HCT116 (cell line): ENCODE results near the gene RPL12. TPM values are rescaled to one million over a fixed set of nuclear protein-coding genes. Genes with fewer than 3 reads are reported as not detected.

ENCODE experiments used
- ATAC-seq: fragments of 200-7000 bp; cut with Tn5 transposase; 2 replicates; pipeline ENCODE4 v1.9.1; 2020; ENCODE audit warnings: mild to moderate bottlenecking, moderate library complexity
- BruUV-seq: library from RNA; stranded (reverse); fragments of 400-500 nt; replicated peaks from 2 replicates; lab custom pipeline; 2021; lab: Mats Ljungman, UMichigan
- CTCF ChIA-PET: fragments of 300-600 bp; sonication (Branson Sonifier 250); formaldehyde crosslinking; loops from one replicate; lab custom pipeline; 2021; ENCODE audit warnings: antibody characterized with exemption; lab: Charles Lee
- POLR2A ChIA-PET: fragments of 300-600, 350-600 bp; sonication (Branson Sonifier 250); formaldehyde crosslinking; loops from one replicate; lab custom pipeline; 2021; ENCODE audit warnings: antibody characterized with exemption; lab: Charles Lee
- RAD21 ChIA-PET, 2 experiments: fragments of 300-600 bp; sonication (Branson Sonifier 250); formaldehyde crosslinking; loops; one replicate each; lab custom pipeline; 2023; ENCODE audit warnings: low total read pairs in 2 of 2; ENCODE audit not compliant: uncharacterized antibody in 2 of 2, unreplicated experiment in 2 of 2, low non-redundant PET in 1 of 2; lab: Charles Lee
- DNase-seq: peaks from one replicate; pipeline ENCODE4 v3.0.0-alpha.2; 2010; ENCODE audit warnings: low read depth, low spot score
- H2AFZ ChIP-seq: fragments of 200-600 bp; shearing (Covaris generic), sonication (generic); 2 replicates; pipeline ENCODE4 v1.6.1; 2017; ENCODE audit warnings: low read depth, mixed run types, mixed read lengths, antibody characterized with exemption, low read length; ENCODE audit not compliant: poor library complexity, severe bottlenecking
- H3K27ac ChIP-seq: 2 replicates; pipeline ENCODE4 v1.5.1; 2012; ENCODE audit warnings: low read depth, low read length
- H3K27me3 ChIP-seq: fragments of 200-600 bp; sonication (generic); 2 replicates; pipeline ENCODE4 v1.6.1; 2016; ENCODE audit warnings: mixed run types, low read length, mixed read lengths; ENCODE audit not compliant: insufficient read depth
- H3K36me3 ChIP-seq, 2 experiments: fragments of 200-500 bp in 1 of 2; fragments of 200-600 bp in 1 of 2; sonication (Bioruptor generic) in 1 of 2; sonication (generic) in 1 of 2; 2 replicates each; pipeline versions ENCODE4 v1.5.1 to v1.6.1; 2014 to 2016; ENCODE audit warnings: low read length in 2 of 2, inconsistent platforms in 1 of 2, mixed read lengths in 1 of 2, mixed run types in 1 of 2; ENCODE audit not compliant: insufficient read depth in 2 of 2, control insufficient read depth in 1 of 2
- H3K4me1 ChIP-seq, 2 experiments: fragments of 200-600 bp in 1 of 2; sonication (generic) in 1 of 2; 2 replicates each; pipeline versions ENCODE4 v1.5.1 to v1.6.1; 2012 to 2017; ENCODE audit warnings: low read length in 2 of 2, inconsistent platforms in 1 of 2, mild to moderate bottlenecking in 1 of 2, mixed read lengths in 1 of 2, mixed run types in 1 of 2, moderate library complexity in 1 of 2; ENCODE audit not compliant: insufficient read depth in 2 of 2, control insufficient read depth in 1 of 2
- H3K4me2 ChIP-seq: fragments of 200-600 bp; sonication (generic); 2 replicates; pipeline ENCODE4 v1.6.1; 2017; ENCODE audit warnings: mixed run types, low read length, mixed read lengths
- H3K4me3 ChIP-seq, 2 experiments: fragments of 200-600 bp in 1 of 2; sonication (generic) in 1 of 2; replicated peaks in 1 of 2; 2 replicates each; pipeline ENCODE4 v1.5.1; 2011 to 2016; ENCODE audit warnings: low read length in 2 of 2, control low read depth in 1 of 2, low read depth in 1 of 2, mild to moderate bottlenecking in 1 of 2, mixed read lengths in 1 of 2, mixed run types in 1 of 2
- H3K79me2 ChIP-seq: fragments of 200-600 bp; sonication (generic); 2 replicates; pipeline ENCODE4 v1.6.1; 2017; ENCODE audit warnings: mild to moderate bottlenecking, mixed run types, low read length, moderate library complexity, mixed read lengths; ENCODE audit not compliant: insufficient read depth
- H3K9ac ChIP-seq: fragments of 200-600 bp; sonication (generic); 2 replicates; pipeline ENCODE4 v1.6.1; 2016; ENCODE audit warnings: low read length, mixed read lengths
- H3K9me2 ChIP-seq: fragments of 200-600 bp; sonication (generic), shearing (Covaris generic); 2 replicates; pipeline ENCODE4 v1.6.1; 2017; ENCODE audit warnings: mixed run types, mild to moderate bottlenecking, moderate library complexity; ENCODE audit not compliant: insufficient read depth
- H3K9me3 ChIP-seq, 2 experiments: fragments of 200-500 bp in 1 of 2; fragments of 200-600 bp in 1 of 2; sonication (Bioruptor generic) in 1 of 2; sonication (generic) in 1 of 2; 2 replicates each; pipeline ENCODE4 v1.6.1; 2014 to 2017; ENCODE audit warnings: low read length in 2 of 2, mixed read lengths in 2 of 2, inconsistent platforms in 1 of 2, low read depth in 1 of 2, mild to moderate bottlenecking in 1 of 2, mixed run types in 1 of 2, moderate library complexity in 1 of 2; ENCODE audit not compliant: control insufficient read depth in 1 of 2, insufficient read depth in 1 of 2
- H4K20me1 ChIP-seq: fragments of 200-600 bp; sonication (generic), shearing (Covaris generic); 2 replicates; pipeline ENCODE4 v1.6.1; 2017; ENCODE audit warnings: mixed run types, mild to moderate bottlenecking, moderate library complexity; ENCODE audit not compliant: insufficient read depth
- CBX3 ChIP-seq: IDR thresholded peaks from 2 replicates; pipeline ENCODE4 v1.6.1; 2012; ENCODE audit warnings: low read depth
- CTCF ChIP-seq, 3 experiments: fragments of 200-600 bp in 1 of 3; sonication (generic) in 1 of 3; IDR thresholded peaks in 2 of 3; conservative IDR thresholded peaks in 1 of 3; 2 replicates each; pipeline ENCODE4 v1.5.1; 2012 to 2017; ENCODE audit warnings: low read depth in 2 of 3, low read length in 2 of 3, antibody characterized with exemption in 1 of 3, borderline replicate concordance in 1 of 3, control low read depth in 1 of 3, mild to moderate bottlenecking in 1 of 3, mixed read lengths in 1 of 3, mixed run types in 1 of 3, moderate library complexity in 1 of 3; ENCODE audit not compliant: insufficient read depth in 1 of 3
- ELF1 ChIP-seq: IDR thresholded peaks from 2 replicates; pipeline ENCODE4 v1.6.1; 2012; ENCODE audit warnings: low read depth, borderline replicate concordance
- JUND ChIP-seq: IDR thresholded peaks from 2 replicates; pipeline ENCODE4 v1.6.1; 2012
- POLR2AphosphoS5 ChIP-seq: IDR thresholded peaks from 2 replicates; pipeline ENCODE4 v1.6.1; 2011; ENCODE audit warnings: mild to moderate bottlenecking, low read depth, low read length, moderate library complexity
- SP1 ChIP-seq: IDR thresholded peaks from 2 replicates; pipeline ENCODE4 v1.6.1; 2012; ENCODE audit warnings: low read depth
- TCF7L2 ChIP-seq: IDR thresholded peaks from 2 replicates; pipeline ENCODE4 v1.7.0; 2011; ENCODE audit warnings: borderline replicate concordance, inconsistent platforms; ENCODE audit not compliant: insufficient read depth, insufficient read length; ENCODE audit errors: extremely low read depth
- YY1 ChIP-seq: IDR thresholded peaks from 2 replicates; pipeline ENCODE4 v1.6.1; 2011; ENCODE audit warnings: low read length, low read depth, moderate library complexity, mild to moderate bottlenecking; ENCODE audit not compliant: insufficient replicate concordance; ENCODE audit errors: extremely low read depth
- ZFX ChIP-seq: fragments of 450-650 bp; IDR thresholded peaks from 2 replicates; pipeline ENCODE4 v1.6.1; 2017
- intact Hi-C: fragments of 100-400 bp; cut with micrococcal nuclease; formaldehyde crosslinking; loops from 2 replicates; pipeline ENCODE4 v1.10.0; 2022
- total RNA-seq: library from RNA; stranded (reverse); gene quantifications from one replicate; pipeline ENCODE4 v1.2.1, GENCODE V29; 2021; ENCODE audit not compliant: unreplicated experiment
- TF ChIP-seq, protein P1 (sequence below): IDR thresholded peaks from 2 replicates; pipeline ENCODE4 v1.6.1; 2012

The RPL12 gene
- total RNA-seq, 1 experiment from 2014 or later: 2,679 TPM

- Histone ChIP-seq H3K27ac (no peak overlapping the region), H3K27me3 (no peaks in the 10 kb centered on the region), H3K4me1 (peaks cover 3 to 44% of the 10 kb centered on the region in 2 experiments; a peak in 3 of 4 replicates), H3K4me3 (no peak overlapping the region)
- intact Hi-C loops: no loop called here
- TF ChIP-seq SP1: no peak
- TF ChIP-seq YY1: no peak
- no peak for TF ChIP-seq CBX3
- TF ChIP-seq, all 23 proteins: peak for 0
- Histone ChIP-seq H3K9me3 (no peaks in the 10 kb centered on the region), H2AFZ (no peak overlapping the region), H3K9ac (peak overlapping the region; percentile 86; the same call in 1 of the 2 replicates), H3K79me2 (peaks cover 34% of the 10 kb centered on the region), H3K4me2 (peak overlapping the region; percentile 97), H3K36me3 (no peaks in the 10 kb centered on the region), H3K9me2 (no peaks in the 10 kb centered on the region), H4K20me1 (no peaks in the 10 kb centered on the region)
- RAD21 ChIA-PET: no interaction called here
- CTCF ChIA-PET: interaction anchor here (1.4 kb wide), 1 partner anchor 208 kb away, joined by 3 read pairs; no protein-coding TSS in a partner anchor
- no peak for DNase-seq
- POLR2A ChIA-PET: no interaction called here
- no TSS peak for BruUV-seq
- ATAC-seq: no peak
These were observed 28.9 kb downstream of the RPL12 start for GRCh38 chr9:127422133-127422782.

DNA sequence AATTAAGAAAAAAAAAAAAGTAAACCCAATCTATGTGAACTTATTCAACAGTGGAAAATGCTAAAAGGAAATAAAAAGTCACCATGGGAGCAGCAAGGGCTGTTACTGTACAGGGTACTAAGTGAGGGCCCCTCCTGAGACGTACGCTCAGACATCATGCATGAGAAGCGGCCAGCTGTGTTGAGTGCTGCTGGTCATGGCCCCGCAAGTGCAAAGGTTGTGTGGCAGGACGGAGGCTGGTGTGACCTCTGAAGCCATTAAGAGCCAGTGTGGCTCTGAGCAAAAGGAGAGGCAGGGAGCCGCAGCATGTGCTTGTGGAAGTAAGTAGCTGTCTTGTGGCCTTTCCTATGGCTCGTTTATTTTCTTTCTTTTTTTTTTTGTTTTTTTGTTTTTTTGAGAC, 30.1 kb downstream of the RPL12 start:
- Histone ChIP-seq H3K36me3 (no peaks in the 10 kb centered on the region), H3K9me3 (no peaks in the 10 kb centered on the region), H3K4me3 (no peak overlapping the region), H3K27me3 (no peaks in the 10 kb centered on the region), H3K4me1 (peaks cover 3 to 48% of the 10 kb centered on the region in 2 experiments; a peak in 3 of 4 replicates), H3K79me2 (peaks cover 26% of the 10 kb centered on the region), H3K27ac (no peak overlapping the region), H3K4me2 (no peak overlapping the region), H3K9me2 (no peaks in the 10 kb centered on the region), H4K20me1 (no peaks in the 10 kb centered on the region), H2AFZ (no peak overlapping the region), H3K9ac (no peak overlapping the region)
- RAD21 ChIA-PET: no interaction called here
- intact Hi-C loops: no loop called here
- ATAC-seq: no peak
- BruUV-seq: no TSS peak
- DNase-seq: no peak
- CTCF ChIA-PET: interaction anchor here (1.4 kb wide), 1 partner anchor 207 kb away, joined by 3 read pairs; no protein-coding TSS in a partner anchor
- POLR2A ChIA-PET: no interaction called here
- no peak for TF ChIP-seq POLR2AphosphoS5
- TF ChIP-seq JUND: no peak
- TF ChIP-seq SP1: no peak
- no peak for TF ChIP-seq ELF1
- TF ChIP-seq YY1: no peak
- TF ChIP-seq CTCF (IDR thresholded peaks at IDR 0.05 in 2 of 3, conservative IDR thresholded peaks at IDR 0.05 in 1 of 3; ENCODE audit: borderline replicate concordance in 1 of 3, insufficient read depth in 1 of 3, low read depth in 2 of 3, low read length in 2 of 3): no peak
- no peak for TF ChIP-seq CBX3
- TF ChIP-seq TCF7L2: no peak
- no peak for TF ChIP-seq ZFX
- TF ChIP-seq, protein P1, sequence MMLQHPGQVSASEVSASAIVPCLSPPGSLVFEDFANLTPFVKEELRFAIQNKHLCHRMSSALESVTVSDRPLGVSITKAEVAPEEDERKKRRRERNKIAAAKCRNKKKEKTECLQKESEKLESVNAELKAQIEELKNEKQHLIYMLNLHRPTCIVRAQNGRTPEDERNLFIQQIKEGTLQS: no peak
- TF ChIP-seq, all 23 proteins: peak for 0
